Measurements from ENCODE around the gene NREP.
A peak's percentile ranks its signal among the peaks of the same experiment; 100 is the strongest.

NREP gene

GRCh38 chr5:111681414-111682120 is 75.4 kb downstream of the NREP start:
- no peak for TF ChIP-seq TAF1 (IDR thresholded peaks at IDR 0.05; ENCODE audit: borderline replicate concordance, insufficient read depth, low read length)
- no peak for TF ChIP-seq FOXP2 (optimal IDR thresholded peaks at IDR 0.05; ENCODE audit: borderline replicate concordance, extremely low read depth, extremely low read length, insufficient read depth)
- no peak for TF ChIP-seq REST (IDR thresholded peaks at IDR 0.05; ENCODE audit: insufficient read depth in 1 of 2, low read depth in 2 of 2, low read length in 2 of 2)
- no peak for TF ChIP-seq POLR2AphosphoS5 (IDR thresholded peaks at IDR 0.05; ENCODE audit: low read depth, low read length)

- TF ChIP-seq TAF1 (IDR thresholded peaks at IDR 0.05; ENCODE audit: borderline replicate concordance, insufficient read depth, low read length) (peak; percentile 26; the same call in 1 of the 2 replicates), REST (IDR thresholded peaks at IDR 0.05; ENCODE audit: insufficient read depth in 1 of 2, low read depth in 2 of 2, low read length in 2 of 2) (peak in 1 of 2 experiments; percentile 69; a peak in 2 of 4 replicates), SIN3A (IDR thresholded peaks at IDR 0.05; ENCODE audit: borderline replicate concordance, insufficient read depth, low read length) (peak; percentile 47; the same call in 1 of the 2 replicates), FOXP2 (optimal IDR thresholded peaks at IDR 0.05; ENCODE audit: borderline replicate concordance, extremely low read depth, extremely low read length, insufficient read depth) (no peak), POLR2AphosphoS5 (IDR thresholded peaks at IDR 0.05; ENCODE audit: low read depth, low read length) (no peak; the same call in 1 of the 2 replicates)
Measured at GRCh38 chr5:111680737-111681413, 76.1 kb downstream of the NREP start.

- TF ChIP-seq TAF1 (IDR thresholded peaks at IDR 0.05; ENCODE audit: borderline replicate concordance, insufficient read depth, low read length) (no peak), FOXP2 (optimal IDR thresholded peaks at IDR 0.05; ENCODE audit: borderline replicate concordance, extremely low read depth, extremely low read length, insufficient read depth) (no peak), POLR2AphosphoS5 (IDR thresholded peaks at IDR 0.05; ENCODE audit: low read depth, low read length) (no peak), REST (IDR thresholded peaks at IDR 0.05; ENCODE audit: insufficient read depth in 1 of 2, low read depth in 2 of 2, low read length in 2 of 2) (no peak), SIN3A (IDR thresholded peaks at IDR 0.05; ENCODE audit: borderline replicate concordance, insufficient read depth, low read length) (no peak)
Measured at GRCh38 chr5:111679611-111680010, 77.4 kb downstream of the NREP start.

All from PFSK-1 (cell line).